Stimulated activated CD8-positive, alpha-beta memory T cell treated with anti-CD3 and anti-CD28 coated beads, Interleukin-12 subunit alpha, Interleukin-12 subunit beta, amount 100 ng/mL, for 4 hours (primary cell): ENCODE results near the gene CNST.
"Not testable (repeated sequence)": the region's sequence is repeated elsewhere in the genome, so short reads cannot be mapped to it uniquely, and the experiment has no call there.

Source experiments
- DNase-seq: peaks from one replicate; pipeline ENCODE4 v3.0.0-alpha.2; 2020; ENCODE audit warnings: low read depth

CNST gene

GRCh38 chr1:246678816-246679793, 112.8 kb downstream of the CNST start:
- no peak for DNase-seq

- DNase-seq = no peak
Observed at GRCh38 chr1:246679794-246680177, 113.5 kb downstream of the CNST start.

GRCh38 chr1:246680190-246680589, 113.9 kb downstream of the CNST start:
- no peak for DNase-seq

- DNase-seq = no peak
Observed at GRCh38 chr1:246680696-246681130, 114.5 kb downstream of the CNST start.

DNA sequence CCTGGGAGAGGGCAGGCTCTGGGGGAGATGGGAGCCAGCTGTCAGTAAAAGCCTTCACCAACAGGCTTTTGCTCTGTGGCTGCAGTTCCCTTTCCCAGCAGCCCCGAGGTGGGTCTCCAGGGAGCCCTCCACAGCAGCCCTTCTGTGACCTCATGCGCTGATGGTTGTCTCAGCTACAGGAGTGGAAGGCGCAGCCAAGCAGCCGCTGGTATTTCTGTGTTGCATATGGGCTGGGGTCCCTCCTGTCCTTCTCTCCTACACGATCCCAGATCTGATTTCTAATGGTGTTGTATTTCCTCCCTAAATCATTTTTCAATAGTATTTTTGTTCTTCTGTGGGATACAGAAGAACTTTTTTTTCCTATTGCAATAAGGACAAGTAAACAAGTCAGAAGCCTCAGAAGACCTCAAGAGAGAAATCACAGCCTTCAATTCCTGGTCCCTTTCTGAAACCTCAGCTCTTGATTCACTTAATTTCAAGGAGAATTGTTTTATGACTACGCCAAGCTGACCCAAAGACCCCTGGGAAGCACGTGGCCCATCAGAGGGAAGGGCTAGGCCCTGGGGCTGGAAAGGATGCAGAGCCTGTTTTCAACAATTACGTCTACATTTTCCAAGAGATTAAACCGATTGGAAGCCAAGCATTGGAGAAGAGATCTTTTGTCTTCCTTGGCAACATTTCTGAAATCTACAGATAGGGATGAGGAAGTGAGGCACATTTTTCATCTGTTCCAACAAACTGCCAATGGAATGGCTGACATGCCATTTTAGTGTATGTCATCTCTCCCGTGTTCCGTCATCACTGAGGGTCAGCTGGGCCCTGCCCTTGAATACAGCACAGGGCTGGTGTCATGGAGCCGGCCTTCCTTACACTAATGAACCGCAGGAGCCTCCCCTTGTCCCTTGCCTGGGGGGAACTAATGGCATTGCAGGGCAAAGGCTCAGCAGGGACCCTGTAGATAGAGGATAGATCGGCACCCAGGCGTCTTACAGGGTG, 115.9 kb downstream of the CNST start:
- no peak for DNase-seq

DNA sequence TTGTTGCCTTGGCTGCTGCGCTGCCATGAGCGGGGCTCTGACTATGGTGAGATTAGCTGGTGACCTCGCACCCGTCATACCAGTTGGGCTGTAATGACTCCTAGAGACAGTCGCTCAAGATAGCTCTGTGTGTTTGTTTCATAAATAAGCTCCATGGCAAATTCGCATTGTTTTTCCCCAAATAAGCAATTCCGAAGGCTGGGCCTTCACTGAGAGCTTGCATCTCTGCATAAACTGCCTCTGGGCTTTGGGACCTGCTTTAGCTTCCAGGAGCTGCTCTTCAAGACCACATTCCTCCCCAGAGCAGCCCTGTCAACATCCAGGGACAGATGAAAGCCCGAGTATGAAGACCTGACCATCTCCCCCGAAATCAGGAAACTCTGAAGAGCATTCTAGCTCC, 117.3 kb downstream of the CNST start:
- DNase-seq = no peak

GRCh38 chr1:246687002-246687401, 120.7 kb downstream of the CNST start:
- no peak for DNase-seq

DNA sequence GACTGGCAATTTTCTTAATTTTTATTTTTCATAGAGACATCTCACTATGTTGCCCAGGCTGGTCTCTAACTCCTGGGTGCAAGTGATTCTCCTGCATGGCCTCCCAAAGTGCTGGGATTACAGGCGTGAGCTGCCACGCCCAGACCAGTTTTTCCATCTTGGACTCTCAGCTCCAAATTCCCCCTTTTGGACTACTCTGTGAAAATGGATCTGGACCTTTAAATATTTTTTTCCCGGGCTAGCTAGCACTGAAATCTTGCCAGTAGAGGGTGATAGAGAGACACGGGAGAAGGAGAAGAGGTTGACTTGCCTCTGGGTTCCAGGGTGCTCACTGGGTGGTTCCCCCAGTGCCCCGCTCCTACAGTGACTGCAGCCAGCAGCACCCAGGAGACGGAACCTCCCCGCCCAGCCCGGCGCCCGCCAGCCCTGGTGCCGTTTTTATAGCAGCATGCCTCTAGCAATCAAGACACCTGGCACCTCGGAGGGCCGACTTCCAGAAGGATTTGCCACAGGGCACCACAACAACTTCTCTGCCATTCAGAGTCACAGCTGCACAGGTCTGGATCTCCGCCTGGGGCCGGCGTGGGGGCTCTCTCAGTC, 123.3 kb downstream of the CNST start:
- DNase-seq = no peak

DNA sequence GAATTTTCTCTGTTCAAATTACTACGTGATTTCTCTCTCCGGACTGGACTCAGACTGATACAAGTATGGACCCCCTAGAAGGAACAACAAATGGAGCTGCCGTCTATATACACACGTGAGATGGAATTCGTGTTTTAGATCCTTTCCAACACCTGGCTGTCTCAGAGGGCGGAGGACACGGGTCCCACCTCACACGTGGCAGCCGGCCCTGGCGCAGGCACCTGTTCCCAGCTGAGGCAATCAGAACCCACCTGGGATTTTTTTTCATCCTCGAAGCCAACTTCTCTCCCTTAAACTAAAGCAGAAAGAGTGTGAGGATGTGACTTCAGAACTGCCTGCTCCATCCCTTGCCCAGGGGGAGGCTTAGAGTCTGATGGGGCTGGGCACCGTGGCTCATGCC, 123.8 kb downstream of the CNST start:
- DNase-seq = no peak

- no peak for DNase-seq
Observed at GRCh38 chr1:246691622-246692495, 125.6 kb downstream of the CNST start.

- DNase-seq = not testable (repeated sequence)
Observed at GRCh38 chr1:246694213-246694895, 128.1 kb downstream of the CNST start.

- DNase-seq = no peak
Observed at GRCh38 chr1:246695136-246695535, 128.9 kb downstream of the CNST start.

DNA sequence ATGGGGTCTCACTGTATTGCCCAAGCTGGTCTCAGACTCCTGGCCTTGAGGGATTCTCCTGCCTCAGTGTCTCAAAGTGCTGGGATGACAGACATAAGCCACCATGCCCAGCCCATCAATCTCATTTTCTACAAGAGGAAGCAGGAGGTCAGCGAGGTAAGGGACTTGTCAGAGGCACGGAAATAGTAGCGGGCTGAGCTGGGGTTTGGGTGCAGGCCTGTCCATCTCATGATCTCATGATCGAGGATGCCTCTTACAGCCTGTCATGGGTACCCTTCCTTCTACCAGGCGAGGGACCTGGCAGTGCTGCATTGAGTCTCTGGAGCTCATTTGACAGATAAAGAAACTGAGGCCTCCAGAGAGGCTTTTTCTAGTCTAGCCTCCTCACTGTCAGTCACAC, 129.4 kb downstream of the CNST start:
- DNase-seq = no peak

DNA sequence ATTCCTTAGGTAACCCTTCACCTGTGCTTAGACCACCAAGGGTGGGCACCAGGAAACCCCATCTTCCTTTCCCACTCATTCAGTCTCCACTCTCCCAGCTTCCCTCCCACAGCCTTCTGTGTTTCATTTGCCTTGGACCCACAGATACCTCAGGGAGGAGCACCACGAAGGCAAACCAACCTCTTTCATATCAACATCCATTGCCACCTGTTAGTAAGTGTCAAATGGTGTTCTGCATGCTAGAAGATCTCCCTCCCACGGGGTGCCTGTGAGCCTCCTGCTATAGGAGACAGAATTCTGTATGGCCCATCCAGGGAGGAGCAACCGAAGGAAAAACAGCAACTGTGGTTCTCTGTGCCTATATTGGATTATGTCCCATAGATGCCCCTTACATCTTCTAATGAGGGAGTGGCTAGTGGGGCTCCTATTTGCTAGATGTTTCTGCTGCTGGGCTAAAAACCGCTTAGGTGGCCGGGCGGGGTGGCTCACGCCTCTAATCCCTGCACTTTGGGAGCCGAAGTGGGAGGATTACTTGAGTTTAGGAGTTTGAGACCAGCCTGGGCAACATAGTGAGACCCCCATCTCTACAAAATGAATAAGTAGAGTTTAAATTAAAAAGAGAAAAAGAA, 132.3 kb downstream of the CNST start:
- DNase-seq = no peak

DNA sequence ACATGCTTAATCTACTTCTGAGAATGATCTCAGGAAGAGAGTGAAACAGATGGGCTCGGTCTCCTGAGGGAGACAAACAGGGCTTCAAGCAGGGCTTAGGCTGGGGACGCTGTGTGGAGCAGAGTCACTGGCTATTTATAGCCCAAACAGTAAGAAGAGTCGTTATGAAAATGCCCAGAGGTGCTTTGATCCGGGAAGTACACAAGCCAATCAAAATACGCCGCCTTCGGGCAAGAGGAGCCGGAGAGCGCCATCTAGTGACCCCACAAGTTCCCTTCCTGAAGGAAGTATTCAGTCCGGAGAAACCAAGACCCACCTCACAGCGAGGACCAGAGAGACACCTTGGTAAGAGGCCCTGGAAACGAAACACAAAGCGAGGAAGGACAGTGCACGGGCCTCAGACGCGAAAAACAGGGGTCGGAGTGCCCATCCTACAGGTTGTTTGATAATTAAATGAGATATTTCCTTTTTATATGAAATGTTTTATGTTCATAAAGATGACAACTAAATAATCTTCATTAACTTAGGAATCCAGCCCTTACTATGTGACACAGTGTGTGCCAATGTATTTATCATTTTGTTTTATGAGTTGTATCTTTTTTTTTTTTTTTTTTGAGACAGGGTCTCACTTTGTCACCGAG, 133.0 kb downstream of the CNST start:
- DNase-seq = peak; percentile 49

GRCh38 chr1:246703581-246703980, 137.3 kb downstream of the CNST start:
- DNase-seq = no peak

DNA sequence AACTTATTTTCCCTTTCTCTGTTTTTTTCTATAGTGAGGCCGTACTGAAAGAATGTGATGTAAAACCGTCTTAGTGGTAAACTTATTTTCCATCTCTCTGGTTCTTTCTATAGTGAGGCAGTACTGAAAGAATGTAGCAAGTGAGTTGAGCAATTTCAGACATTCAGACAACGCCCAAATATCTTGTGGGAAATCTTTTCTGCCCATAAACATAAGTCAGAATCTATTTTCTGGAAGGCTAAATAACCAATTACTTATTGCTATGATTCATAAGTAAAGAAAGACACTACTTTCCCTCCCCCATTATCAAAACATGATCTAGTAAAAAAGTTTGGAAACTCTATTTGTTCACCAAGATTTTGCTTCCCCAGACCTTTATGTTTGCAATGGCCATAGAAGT, 139.1 kb downstream of the CNST start:
- DNase-seq = no peak

- no peak for DNase-seq
Observed at GRCh38 chr1:246708166-246708565, 141.9 kb downstream of the CNST start.

DNA sequence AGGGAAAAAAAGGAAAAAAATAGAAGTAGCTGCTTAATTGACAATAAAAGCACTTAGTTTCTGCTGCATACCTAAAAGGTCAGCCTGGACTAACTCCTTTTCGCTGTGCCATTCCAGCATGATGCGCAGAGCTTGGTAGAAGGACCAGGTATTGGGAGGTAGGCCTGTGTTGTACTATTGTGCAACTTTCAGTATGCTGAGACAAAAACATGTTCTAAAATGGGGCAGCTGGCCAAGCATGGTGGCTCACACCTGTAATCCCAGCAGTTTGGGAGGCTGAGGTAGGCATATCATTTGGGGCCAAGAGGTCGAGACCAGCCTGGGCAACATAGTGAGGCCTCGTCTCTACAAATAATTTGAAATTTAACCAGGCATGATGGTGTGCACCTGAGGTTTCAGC, 142.9 kb downstream of the CNST start:
- no peak for DNase-seq

GRCh38 chr1:246709835-246710234, 143.6 kb downstream of the CNST start:
- DNase-seq = no peak
